H1 (cell line): ENCODE measurements around the gene PLEKHA1. TPM values are rescaled to one million over a fixed set of nuclear protein-coding genes. Genes with fewer than 3 reads are reported as not detected.

ENCODE experiments used
- POLR2A ChIP-seq, 2 experiments: IDR thresholded peaks; 1 replicate in 1 of 2; 2 replicates in 1 of 2; pipeline ENCODE4 v1.6.1; 2011; ENCODE audit warnings: low read depth in 2 of 2, low read length in 2 of 2, mild to moderate bottlenecking in 2 of 2; ENCODE audit errors: control extremely low read depth in 1 of 2
- SUZ12 ChIP-seq: fragments of 200-600 bp; sonication (generic); IDR thresholded peaks from 2 replicates; pipeline ENCODE4 v1.6.1; 2012; ENCODE audit warnings: mild to moderate bottlenecking, inconsistent platforms, low read length, moderate library complexity, mixed read lengths
- polyA plus RNA-seq, 7 experiments: library from polyadenylated mRNA; depleted of rRNA in 3 of 7; stranded (reverse) in 5 of 7; unstranded in 2 of 7; fragments of >200 nt in 5 of 7; fragments of 200-250 nt in 2 of 7; gene quantifications; 1 replicate in 5 of 7; 2 replicates in 1 of 7; 4 replicates in 1 of 7; pipeline versions ENCODE4 v1.2.1 to v1.2.3, GENCODE V29; 2011 to 2013; ENCODE audit warnings: missing spikeins in 2 of 7, mixed read lengths in 2 of 7
- total RNA-seq: library from RNA; stranded (reverse); fragmentation: NEBNext Ultra II Directional; extraction: Animal tissue kit (Norgen Biotek cat#: 25700); gene quantifications from 2 replicates; pipeline ENCODE4 v1.2.1, GENCODE V29; 2021

The PLEKHA1 gene
- total and polyA plus RNA-seq, 2 of the 8 experiments (the other 6 are each of a cell fraction or from before 2014, with no cell fraction given), result 15.6 to 39.7 TPM

DNA sequence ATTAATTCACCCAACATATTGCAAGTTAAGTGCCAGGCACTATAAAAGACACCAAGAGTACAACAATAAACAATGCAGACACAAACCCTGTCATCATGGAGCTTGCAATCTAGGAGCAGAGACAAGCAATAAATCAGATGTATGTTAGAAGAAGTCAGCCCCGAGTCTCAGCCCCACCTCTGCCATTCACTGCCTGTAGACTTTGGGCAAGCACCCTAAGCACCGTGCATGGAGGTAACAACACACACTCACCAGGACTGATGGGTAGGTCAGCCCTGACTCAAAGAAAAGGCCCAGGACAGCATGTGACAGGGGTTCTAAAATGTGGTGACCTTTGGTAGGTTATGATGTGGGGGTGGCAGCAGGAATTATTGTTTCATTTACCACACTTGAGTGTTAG, 49.3 kb upstream of the PLEKHA1 start (continued):
- no peak for TF ChIP-seq SUZ12
- no peak for TF ChIP-seq POLR2A (IDR thresholded peaks at IDR 0.05; ENCODE audit: control extremely low read depth in 1 of 2, low read depth in 2 of 2, low read length in 2 of 2)
